Tibial nerve (tissue), 4 donors: ENCODE results near the gene CD70.

Source experiments
- EP300 ChIP-seq, 2 donors: sonication (generic); formaldehyde crosslinking; IDR thresholded peaks; one replicate each; pipeline ENCODE4 v1.6.1; 2017; ENCODE audit warnings: antibody characterized with exemption in 2 of 2, mild to moderate bottlenecking in 1 of 2
- POLR2A ChIP-seq, 2 donors: fragments of 450-650 bp; IDR thresholded peaks; one replicate each; pipeline ENCODE4 v1.6.1; 2017; ENCODE audit warnings: antibody characterized with exemption in 2 of 2, mild to moderate bottlenecking in 2 of 2, moderate library complexity in 2 of 2
- TF ChIP-seq, protein P1 (sequence below), 5 experiments: fragments of 200-600 bp in 3 of 5; fragments of 450-650 bp in 2 of 5; sonication (generic) in 3 of 5; IDR thresholded peaks; one replicate each; pipeline ENCODE4 v1.5.1; 2016 to 2019; ENCODE audit warnings: antibody characterized with exemption in 5 of 5, mild to moderate bottlenecking in 3 of 5, moderate library complexity in 2 of 5

DNA sequence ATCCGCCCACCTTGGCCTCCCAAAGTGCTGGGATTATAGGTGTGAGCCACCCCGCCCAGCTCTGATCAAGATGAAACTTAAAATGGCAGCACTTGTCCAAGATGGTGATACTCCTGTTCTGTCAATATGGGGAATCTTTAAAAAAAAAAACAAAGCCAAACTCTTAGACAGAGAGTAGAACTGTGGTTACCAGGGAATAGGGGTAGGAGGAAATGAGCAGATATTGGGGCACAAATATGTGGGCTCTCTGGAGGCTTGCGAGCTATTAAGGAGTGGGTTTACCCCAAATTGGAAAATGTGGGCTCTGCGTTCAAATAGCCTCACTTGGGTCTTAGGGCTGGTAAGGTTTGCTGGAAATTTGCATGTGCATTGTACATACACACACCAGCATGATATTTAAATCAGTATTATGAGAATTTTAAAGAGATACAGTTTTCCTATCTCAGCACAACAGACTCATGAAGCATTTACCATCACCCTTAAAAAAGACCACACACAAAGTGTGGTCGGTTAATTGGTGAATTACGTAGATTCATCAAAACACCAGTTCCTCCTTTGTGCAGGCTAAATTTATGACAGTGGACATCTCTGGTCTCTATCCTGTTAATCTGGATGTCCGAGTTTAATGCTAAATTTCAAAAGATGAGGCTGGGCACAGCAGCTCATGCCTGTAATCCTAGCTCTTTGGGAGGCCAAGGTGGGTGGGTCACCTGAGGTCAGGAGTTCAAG lies 11.3 kb downstream of the CD70 start:
- no peak for TF ChIP-seq POLR2A (IDR thresholded peaks at IDR 0.05)
- TF ChIP-seq, protein P1, sequence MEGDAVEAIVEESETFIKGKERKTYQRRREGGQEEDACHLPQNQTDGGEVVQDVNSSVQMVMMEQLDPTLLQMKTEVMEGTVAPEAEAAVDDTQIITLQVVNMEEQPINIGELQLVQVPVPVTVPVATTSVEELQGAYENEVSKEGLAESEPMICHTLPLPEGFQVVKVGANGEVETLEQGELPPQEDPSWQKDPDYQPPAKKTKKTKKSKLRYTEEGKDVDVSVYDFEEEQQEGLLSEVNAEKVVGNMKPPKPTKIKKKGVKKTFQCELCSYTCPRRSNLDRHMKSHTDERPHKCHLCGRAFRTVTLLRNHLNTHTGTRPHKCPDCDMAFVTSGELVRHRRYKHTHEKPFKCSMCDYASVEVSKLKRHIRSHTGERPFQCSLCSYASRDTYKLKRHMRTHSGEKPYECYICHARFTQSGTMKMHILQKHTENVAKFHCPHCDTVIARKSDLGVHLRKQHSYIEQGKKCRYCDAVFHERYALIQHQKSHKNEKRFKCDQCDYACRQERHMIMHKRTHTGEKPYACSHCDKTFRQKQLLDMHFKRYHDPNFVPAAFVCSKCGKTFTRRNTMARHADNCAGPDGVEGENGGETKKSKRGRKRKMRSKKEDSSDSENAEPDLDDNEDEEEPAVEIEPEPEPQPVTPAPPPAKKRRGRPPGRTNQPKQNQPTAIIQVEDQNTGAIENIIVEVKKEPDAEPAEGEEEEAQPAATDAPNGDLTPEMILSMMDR (IDR thresholded peaks at IDR 0.05), result no peak
- TF ChIP-seq EP300 (IDR thresholded peaks at IDR 0.05), result no peak
